Kidney tubule cell (primary cell): Measurements from ENCODE around the gene RSPO4.

ENCODE experiments used
- DNase-seq: peaks from one replicate; pipeline ENCODE4 v3.0.0-alpha.2; 2018; ENCODE audit warnings: low spot score

Gene RSPO4

GRCh38 chr20:967796-968742, 34.0 kb downstream of the RSPO4 start:
- DNase-seq: peak; percentile 15

- DNase-seq: no peak
These were observed 36.2 kb downstream of the RSPO4 start for GRCh38 chr20:965956-966355.

GRCh38 chr20:963795-964194, 38.3 kb downstream of the RSPO4 start:
- DNase-seq: no peak

DNA sequence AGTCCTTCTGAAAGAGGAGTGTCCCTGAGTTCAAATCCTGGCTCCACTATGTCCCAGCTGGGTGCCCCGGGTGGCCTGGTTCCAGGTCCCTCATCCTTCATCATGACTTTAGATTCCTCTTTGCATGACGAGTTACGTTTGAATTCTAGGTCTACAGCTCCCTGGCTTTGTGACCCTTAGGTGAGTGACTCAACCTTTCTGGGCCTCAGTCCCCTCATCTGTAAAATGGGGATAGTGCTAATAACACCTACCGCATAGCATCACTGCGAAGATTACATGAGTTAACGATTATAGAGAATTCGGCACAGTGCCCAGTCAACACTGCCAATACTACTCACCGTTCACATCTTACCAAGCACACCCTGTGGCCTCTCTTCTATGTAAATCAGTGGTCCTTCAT, 39.4 kb downstream of the RSPO4 start:
- DNase-seq: no peak

DNA sequence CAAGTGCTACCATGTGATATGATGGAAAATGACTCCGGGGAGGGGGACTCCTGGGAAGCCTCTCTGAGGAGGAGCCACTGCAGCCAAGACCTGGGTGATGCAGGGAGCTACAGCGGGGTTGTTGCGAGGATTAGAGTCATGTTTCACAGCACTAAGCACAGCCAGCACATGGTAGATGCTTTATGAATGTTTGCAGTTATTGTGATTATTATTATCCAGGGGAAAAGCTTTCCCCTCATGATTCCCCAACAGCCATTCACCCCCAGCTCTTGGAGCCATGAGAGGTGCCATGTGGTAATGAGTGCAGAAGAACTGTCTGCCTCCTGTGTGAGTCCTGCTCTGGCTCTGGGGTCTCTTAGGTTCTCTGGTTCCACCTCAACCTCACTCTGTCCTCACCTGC, 39.9 kb downstream of the RSPO4 start:
- no peak for DNase-seq

- DNase-seq: no peak
These were observed 40.3 kb downstream of the RSPO4 start for GRCh38 chr20:961768-962167.

GRCh38 chr20:959996-960615, 42.0 kb downstream of the RSPO4 start:
- no peak for DNase-seq

- DNase-seq: no peak
These were observed 42.9 kb downstream of the RSPO4 start for GRCh38 chr20:958936-959815.

- DNase-seq: no peak
These were observed 44.6 kb downstream of the RSPO4 start for GRCh38 chr20:957544-957943.

DNA sequence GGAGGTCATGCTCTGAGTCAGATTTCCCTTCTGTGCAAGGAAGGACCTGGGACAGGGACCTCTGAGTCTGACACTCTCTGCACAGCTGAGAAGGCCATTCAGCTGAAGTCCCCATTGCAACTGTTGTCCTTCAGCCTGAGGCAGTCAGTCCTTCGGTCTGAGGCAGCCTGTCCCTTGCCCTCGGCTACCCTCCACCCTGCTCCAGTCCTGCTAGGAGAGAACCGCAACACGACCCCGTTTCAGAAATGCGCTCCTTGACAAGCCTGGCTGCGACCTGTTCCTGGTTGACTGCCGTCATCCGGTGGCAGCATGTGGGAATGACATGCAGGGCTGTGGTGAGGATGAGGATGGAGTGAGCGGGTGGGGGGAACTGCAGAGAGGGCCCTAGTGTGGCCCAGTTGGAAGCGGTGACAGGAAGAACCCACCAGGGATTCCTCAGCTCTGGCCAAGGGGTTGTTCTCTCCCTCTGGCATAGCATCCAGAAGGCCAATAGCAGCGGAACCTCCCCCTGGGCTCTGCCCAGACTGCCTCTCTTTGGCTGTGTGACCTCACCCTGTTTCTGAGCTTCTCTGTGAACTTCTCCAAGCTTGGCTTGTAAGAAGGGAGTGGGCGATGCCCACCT, 45.7 kb downstream of the RSPO4 start:
- DNase-seq: peak; percentile 62

DNA sequence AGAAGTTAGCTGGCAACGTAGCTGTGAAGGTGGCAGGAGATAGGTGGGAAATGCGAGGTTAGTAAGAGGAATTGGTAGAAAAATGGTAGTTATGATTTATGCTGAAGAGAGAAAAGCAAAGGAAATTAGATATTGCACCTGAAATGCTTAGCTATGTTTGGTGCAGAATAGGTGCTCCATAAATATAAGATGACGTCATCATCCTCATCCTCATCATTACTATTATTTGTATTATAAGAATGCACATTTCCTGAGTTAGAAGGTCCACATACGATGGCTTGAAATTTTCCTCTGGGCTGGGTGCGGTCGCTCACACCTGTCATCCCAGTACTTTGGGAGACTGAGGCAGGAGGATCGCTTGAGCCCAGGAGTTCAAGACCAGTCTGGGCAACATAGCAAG, 46.5 kb downstream of the RSPO4 start:
- DNase-seq: no peak

GRCh38 chr20:955111-955510, 47.0 kb downstream of the RSPO4 start:
- DNase-seq: no peak

DNA sequence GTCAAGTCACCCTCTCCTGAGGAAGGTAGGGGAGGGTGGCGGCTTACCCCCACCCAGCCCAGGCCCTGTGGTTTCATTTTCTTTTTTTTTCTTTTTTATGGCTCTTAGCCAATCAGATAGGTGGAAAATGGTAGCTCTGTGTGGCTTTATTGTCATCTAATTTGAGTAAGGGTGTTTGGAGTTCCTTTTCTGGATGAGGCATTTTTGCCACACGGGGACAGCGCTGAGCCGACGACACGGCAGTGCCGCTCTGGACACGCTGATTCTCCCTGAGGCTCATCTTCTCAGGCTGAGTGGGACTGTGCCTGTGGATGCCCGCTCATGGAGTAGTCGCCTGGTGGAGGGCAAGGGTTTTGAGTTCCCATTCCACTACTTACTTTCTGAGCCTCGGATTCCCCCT, 48.4 kb downstream of the RSPO4 start:
- DNase-seq: peak; percentile 9

GRCh38 chr20:952196-952795, 49.8 kb downstream of the RSPO4 start:
- DNase-seq: no peak

- DNase-seq: no peak
These were observed 50.5 kb downstream of the RSPO4 start for GRCh38 chr20:951384-952169.

DNA sequence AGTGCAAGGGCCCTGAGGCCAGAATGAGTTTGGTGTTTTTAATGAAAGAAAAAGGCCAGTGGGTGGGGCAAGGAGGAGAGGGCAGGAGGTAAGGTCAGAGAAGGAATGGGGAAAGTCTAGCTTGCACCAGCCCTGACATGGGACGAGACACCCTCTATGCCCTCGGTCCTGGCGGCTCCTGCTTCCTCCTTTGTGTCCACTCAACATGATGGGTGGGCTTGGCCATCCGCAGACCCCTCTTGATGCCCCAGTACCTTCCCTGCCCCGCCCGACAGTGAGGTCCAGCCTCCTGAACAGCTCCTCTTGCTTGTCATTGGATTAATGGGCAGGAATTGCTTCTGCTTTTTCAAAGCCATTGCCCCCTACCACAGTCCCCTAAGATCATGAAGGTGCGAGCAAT, 52.4 kb downstream of the RSPO4 start:
- DNase-seq: no peak

DNA sequence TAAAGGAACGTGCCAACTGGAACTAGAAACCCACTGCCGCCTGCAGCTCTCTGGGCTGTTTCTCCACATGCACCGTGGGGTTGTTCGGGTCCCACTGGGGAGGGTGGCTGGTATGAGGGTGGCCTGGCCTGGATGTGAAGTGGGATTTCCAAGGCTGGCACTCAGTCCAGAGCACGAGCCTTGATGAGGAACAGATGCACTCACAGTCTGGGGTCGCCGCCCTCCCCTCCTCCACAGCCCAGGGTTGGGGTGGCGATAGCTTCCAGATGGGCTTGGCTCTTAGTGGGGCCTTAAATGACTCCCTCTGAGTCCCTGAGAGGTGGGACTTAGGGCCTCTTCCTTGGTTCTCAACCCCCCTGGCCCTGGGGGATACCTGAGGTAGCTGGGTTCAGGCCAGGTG, 55.3 kb downstream of the RSPO4 start:
- DNase-seq: no peak

GRCh38 chr20:945841-946240, 56.3 kb downstream of the RSPO4 start:
- no peak for DNase-seq

DNA sequence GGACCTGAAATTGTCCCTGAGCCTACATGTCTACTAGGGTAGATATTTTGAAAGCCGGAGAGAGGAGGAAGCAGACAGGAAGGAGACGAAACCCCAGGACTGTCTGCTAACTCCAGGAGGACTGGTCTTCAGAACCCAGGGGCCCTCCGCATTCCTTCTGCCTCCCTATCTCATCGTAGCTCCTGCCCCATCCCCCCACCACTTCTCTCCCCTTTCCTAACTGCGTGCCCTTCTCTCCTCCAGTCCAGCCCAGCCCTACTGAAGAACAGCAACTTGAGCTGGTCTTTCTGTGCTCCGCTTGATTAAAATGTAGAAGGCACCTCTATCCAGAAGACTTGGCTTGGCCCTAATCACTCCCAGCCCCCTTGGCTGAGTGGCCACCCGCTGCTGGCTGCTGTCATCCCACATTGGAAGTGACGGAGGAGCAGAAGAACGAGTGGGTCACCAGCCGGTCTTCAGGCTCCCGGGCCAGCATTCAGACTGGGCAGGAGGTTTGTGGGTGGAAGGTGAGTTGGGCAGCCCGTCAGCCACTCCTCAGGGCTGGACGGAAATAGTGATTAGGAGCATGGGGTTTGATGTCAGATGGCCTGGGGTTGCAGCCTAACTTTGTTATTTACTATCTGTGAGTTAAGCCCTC, 57.2 kb downstream of the RSPO4 start:
- no peak for DNase-seq

DNA sequence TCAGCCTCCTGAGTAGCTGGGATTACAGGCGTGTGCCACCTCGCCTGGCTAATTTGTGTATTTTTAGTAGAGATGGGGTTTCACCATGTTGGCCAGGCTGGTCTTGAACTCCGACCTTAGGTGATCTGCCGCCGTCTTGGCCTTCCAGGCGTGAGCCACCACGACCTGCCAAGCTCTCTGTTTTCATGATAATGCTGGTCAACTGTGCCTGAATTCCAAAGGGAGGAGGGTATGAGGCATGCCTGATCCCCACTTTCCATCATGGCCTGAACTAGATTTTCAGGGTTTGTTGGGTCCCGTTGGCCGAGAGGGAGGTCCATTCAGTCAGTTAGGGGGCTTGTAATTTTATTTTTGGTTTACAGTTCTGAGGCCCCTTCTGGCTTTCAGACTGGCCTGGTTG, 58.0 kb downstream of the RSPO4 start:
- no peak for DNase-seq
